Endothelial cell of umbilical vein (primary cell): ENCODE measurements around the gene FTCDNL1. TPM values are rescaled to one million over a fixed set of nuclear protein-coding genes. Genes with fewer than 3 reads are reported as not detected.

Experiments used
- BruUV-seq: library from RNA; stranded (reverse); fragments of 400-500 nt; replicated peaks from 2 replicates; lab custom pipeline; 2021; lab: Mats Ljungman, UMichigan
- CTCF ChIA-PET: fragments of 300-600, 350-600 bp; sonication (Branson Sonifier 250); formaldehyde crosslinking; loops from one replicate; lab custom pipeline; 2021; ENCODE audit warnings: antibody characterized with exemption, inconsistent platforms; lab: Charles Lee
- POLR2A ChIA-PET: fragments of 300-600, 350-600 bp; sonication (Branson Sonifier 250); formaldehyde crosslinking; loops from one replicate; lab custom pipeline; 2021; ENCODE audit warnings: antibody characterized with exemption, inconsistent platforms; lab: Charles Lee
- DNase-seq: peaks from one replicate; pipeline ENCODE4 v3.0.0-alpha.2; 2011; ENCODE audit warnings: low read depth, low spot score
- FAIRE-seq: peaks from 2 replicates; lab custom pipeline; 2011; peaks lifted over from hg19 to GRCh38; lab: Jason Lieb, UNC
- H2AFZ ChIP-seq: 2 replicates; pipeline ENCODE4 v1.6.0; 2012; ENCODE audit warnings: low read depth, low read length, control low read depth, inconsistent platforms
- H3K27ac ChIP-seq: 2 replicates; pipeline ENCODE4 v1.5.1; 2011; ENCODE audit warnings: low read depth, mild to moderate bottlenecking, control low read depth, low read length, moderate library complexity; ENCODE audit not compliant: insufficient read depth
- H3K27me3 ChIP-seq, 2 experiments: 2 replicates each; pipeline versions ENCODE4 v1.6.0 to v1.6.1; 2011; ENCODE audit warnings: low read length in 2 of 2, mixed read lengths in 1 of 2; ENCODE audit not compliant: control insufficient read depth in 2 of 2, insufficient read depth in 2 of 2
- H3K36me3 ChIP-seq, 2 experiments: 2 replicates in 1 of 2; 3 replicates in 1 of 2; pipeline ENCODE4 v1.5.1; 2011; ENCODE audit warnings: low read length in 2 of 2, mild to moderate bottlenecking in 1 of 2, moderate library complexity in 1 of 2; ENCODE audit not compliant: control insufficient read depth in 2 of 2, insufficient read depth in 2 of 2; ENCODE audit errors: extremely low read depth in 1 of 2
- H3K4me1 ChIP-seq: 3 replicates; pipeline ENCODE4 v1.5.1; 2011; ENCODE audit warnings: mild to moderate bottlenecking, low read length; ENCODE audit not compliant: control insufficient read depth, insufficient read depth; ENCODE audit errors: extremely low read depth
- H3K4me2 ChIP-seq: 2 replicates; pipeline ENCODE4 v1.6.1; 2011; ENCODE audit warnings: low read length, control low read depth, mixed read lengths; ENCODE audit not compliant: insufficient read depth
- H3K4me3 ChIP-seq, 3 experiments: fragments of 200-600 bp in 1 of 3; sonication (generic), shearing (Covaris generic) in 1 of 3; replicated peaks in 1 of 3; 2 replicates each; pipeline ENCODE4 v1.5.1; 2011 to 2016; ENCODE audit warnings: control low read depth in 3 of 3, low read length in 3 of 3, mild to moderate bottlenecking in 2 of 3, inconsistent platforms in 1 of 3, low read depth in 1 of 3, moderate library complexity in 1 of 3; ENCODE audit not compliant: insufficient read depth in 1 of 3
- H3K79me2 ChIP-seq: 2 replicates; pipeline ENCODE4 v1.6.0; 2012; ENCODE audit warnings: low read length, inconsistent platforms; ENCODE audit not compliant: control insufficient read depth, insufficient read depth
- H3K9ac ChIP-seq: replicated peaks from 2 replicates; pipeline ENCODE3; 2011; ENCODE audit warnings: low read length, control low read depth; ENCODE audit not compliant: insufficient read depth; ENCODE audit errors: extremely low read depth
- H3K9me1 ChIP-seq: replicated peaks from 3 replicates; pipeline ENCODE4 v1.6.0; 2011; ENCODE audit warnings: mild to moderate bottlenecking, low read length; ENCODE audit not compliant: control insufficient read depth, insufficient read depth; ENCODE audit errors: extremely low read depth
- H3K9me3 ChIP-seq: replicated peaks from 2 replicates; pipeline ENCODE4 v1.5.1; 2012; ENCODE audit warnings: low read length, inconsistent platforms; ENCODE audit not compliant: control insufficient read depth, insufficient read depth
- H4K20me1 ChIP-seq: replicated peaks from 2 replicates; pipeline ENCODE3; 2011; ENCODE audit warnings: mild to moderate bottlenecking, low read length; ENCODE audit not compliant: control insufficient read depth, insufficient read depth; ENCODE audit errors: extremely low read depth
- CTCF ChIP-seq, 2 donors: IDR thresholded peaks; 1 replicate in 1 of 2; 2 replicates in 1 of 2; pipeline ENCODE4 v1.5.1; 2011; ENCODE audit warnings: low read length in 2 of 2, mild to moderate bottlenecking in 2 of 2, moderate library complexity in 2 of 2, control low read depth in 1 of 2, inconsistent platforms in 1 of 2, low read depth in 1 of 2; ENCODE audit not compliant: insufficient read depth in 1 of 2; ENCODE audit errors: extremely low read depth in 1 of 2
- EZH2 ChIP-seq: IDR thresholded peaks from 2 replicates; pipeline ENCODE4 v1.6.1; 2012; ENCODE audit warnings: borderline replicate concordance, low read depth, mild to moderate bottlenecking, moderate library complexity, low read length, inconsistent platforms; ENCODE audit not compliant: severe bottlenecking
- FOS ChIP-seq: IDR thresholded peaks from 2 replicates; pipeline ENCODE4 v1.6.1; 2011; ENCODE audit warnings: mild to moderate bottlenecking, low read length, moderate library complexity, borderline replicate concordance; ENCODE audit not compliant: insufficient read depth
- GATA2 ChIP-seq: IDR thresholded peaks from 2 replicates; pipeline ENCODE4 v1.7.0; 2011; ENCODE audit warnings: low read depth, mild to moderate bottlenecking, moderate library complexity, mixed read lengths, low read length; ENCODE audit not compliant: insufficient read length, insufficient read depth
- JUN ChIP-seq: IDR thresholded peaks from 2 replicates; pipeline ENCODE4 v1.6.1; 2011; ENCODE audit warnings: borderline replicate concordance, low read depth; ENCODE audit not compliant: insufficient read length, insufficient read depth
- MAX ChIP-seq: IDR thresholded peaks from 2 replicates; pipeline ENCODE4 v1.6.1; 2011; ENCODE audit not compliant: insufficient read depth, insufficient read length
- MYC ChIP-seq: IDR thresholded peaks from one replicate; pipeline ENCODE4 v1.6.1; 2011; ENCODE audit warnings: mild to moderate bottlenecking, low read depth, low read length
- POLR2A ChIP-seq: IDR thresholded peaks from 2 replicates; pipeline ENCODE4 v1.6.1; 2012; ENCODE audit warnings: low read depth, mild to moderate bottlenecking, control low read depth, low read length
- POLR2AphosphoS5 ChIP-seq: IDR thresholded peaks from 2 replicates; pipeline ENCODE4 v1.6.1; 2012; ENCODE audit warnings: low read depth, mild to moderate bottlenecking, control low read depth, low read length, moderate library complexity; ENCODE audit not compliant: insufficient read depth
- dilution Hi-C: fragments of 300-500 bp; cut with MboI; formaldehyde crosslinking; loops from one replicate; pipeline ENCODE4 v1.15.0; 2019; ENCODE audit warnings: low sequenced_read_pairs; ENCODE audit not compliant: extremely low pct_ligation_motif_present
- intact Hi-C: fragments of 100-400 bp; cut with micrococcal nuclease; formaldehyde crosslinking; loops from one replicate; pipeline ENCODE4 v1.10.0; 2022
- polyA plus RNA-seq, 4 experiments: library from polyadenylated mRNA; depleted of rRNA in 3 of 4; stranded (reverse) in 3 of 4; unstranded in 1 of 4; fragments of >200 nt; gene quantifications; 2 replicates each; pipeline versions ENCODE4 v1.2.1 to v1.2.3, GENCODE V29; 2011 to 2012; ENCODE audit warnings: missing spikeins in 1 of 4
- total RNA-seq: library from RNA; stranded (reverse); gene quantifications from 2 replicates; pipeline ENCODE4 v1.2.3, GENCODE V29; 2021

FTCDNL1 gene
- total and polyA plus RNA-seq, 2 donors (not counting 3 experiments of a cell fraction or from before 2014, with no cell fraction given) = 0.19 to 0.27 TPM

- DNase-seq = no peak
- Histone ChIP-seq H3K27ac (no peak overlapping the region), H3K79me2 (no peaks in the 10 kb centered on the region), H3K4me3 (no peak overlapping the region), H3K4me1 (no peaks in the 10 kb centered on the region), H3K9me3 (no peaks in the 10 kb centered on the region), H3K4me2 (no peak overlapping the region), H3K36me3 (no peaks in the 10 kb centered on the region), H3K27me3 (no peaks in the 10 kb centered on the region), H3K9me1 (no peaks in the 10 kb centered on the region), H3K9ac (no peak overlapping the region), H2AFZ (no peak overlapping the region), H4K20me1 (no peaks in the 10 kb centered on the region)
- ChIA-PET POLR2A (no interaction called here), CTCF (no interaction called here)
- dilution Hi-C loops (no loop called here), intact Hi-C loops (no loop called here)
- TF ChIP-seq FOS = no peak
- no peak for TF ChIP-seq CTCF (IDR thresholded peaks at IDR 0.05; ENCODE audit: extremely low read depth in 1 of 2, insufficient read depth in 1 of 2, low read depth in 1 of 2, low read length in 2 of 2)
- TF ChIP-seq GATA2 = no peak
- TF ChIP-seq MYC = no peak
- TF ChIP-seq POLR2AphosphoS5 = no peak
- BruUV-seq = no TSS peak
- FAIRE-seq = no peak
These were observed 24.4 kb upstream of the FTCDNL1 start for GRCh38 chr2:199875400-199875799.

GRCh38 chr2:199874209-199874608, 23.2 kb upstream of the FTCDNL1 start:
- no peak overlapping the region for H3K4me2 ChIP-seq
- no peak overlapping the region for H3K4me3 ChIP-seq
- H2AFZ ChIP-seq = no peak overlapping the region
- H3K9me3 ChIP-seq = no peaks in the 10 kb centered on the region
- DNase-seq (no peak), FAIRE-seq (no peak)
- H3K9me1 ChIP-seq = no peaks in the 10 kb centered on the region
- H3K27ac ChIP-seq = no peak overlapping the region
- no TSS peak for BruUV-seq
- no peaks in the 10 kb centered on the region for H3K79me2 ChIP-seq
- no peaks in the 10 kb centered on the region for H3K27me3 ChIP-seq
- no peaks in the 10 kb centered on the region for H3K4me1 ChIP-seq
- no peaks in the 10 kb centered on the region for H4K20me1 ChIP-seq
- H3K36me3 ChIP-seq = no peaks in the 10 kb centered on the region
- intact Hi-C loops = no loop called here
- H3K9ac ChIP-seq = no peak overlapping the region
- TF ChIP-seq POLR2AphosphoS5 = no peak
- no peak for TF ChIP-seq CTCF (IDR thresholded peaks at IDR 0.05; ENCODE audit: extremely low read depth in 1 of 2, insufficient read depth in 1 of 2, low read depth in 1 of 2, low read length in 2 of 2)
- TF ChIP-seq EZH2 = no peak
- no peak for TF ChIP-seq JUN
- TF ChIP-seq POLR2A = no peak
- TF ChIP-seq MAX = no peak
- no peak for TF ChIP-seq GATA2
- no peak for TF ChIP-seq MYC
- TF ChIP-seq FOS = no peak
- dilution Hi-C loops = no loop called here
- ChIA-PET POLR2A (no interaction called here), CTCF (no interaction called here)
